HG03354 (cell line): Measurements from ENCODE around the gene GRPEL2.

Source experiments
- ATAC-seq: cut with Tn5 transposase; IDR thresholded peaks from one replicate; pipeline ENCODE4 v1.9.1; 2021; ENCODE audit warnings: mild to moderate bottlenecking; ENCODE audit not compliant: unreplicated experiment, poor library complexity, severe bottlenecking

The GRPEL2 gene

GRCh38 chr5:149374303-149374702, 29.0 kb downstream of the GRPEL2 start:
- no peak for ATAC-seq

- ATAC-seq: no peak
These were observed 29.5 kb downstream of the GRPEL2 start for GRCh38 chr5:149374801-149375200.

- ATAC-seq: no peak
These were observed 30.1 kb downstream of the GRPEL2 start for GRCh38 chr5:149375434-149375833.

GRCh38 chr5:149376104-149376503, 30.8 kb downstream of the GRPEL2 start:
- ATAC-seq: no peak

- ATAC-seq: no peak
These were observed 31.6 kb downstream of the GRPEL2 start for GRCh38 chr5:149376711-149377447.

- no peak for ATAC-seq
These were observed 33.0 kb downstream of the GRPEL2 start for GRCh38 chr5:149378241-149378820.

GRCh38 chr5:149379177-149379761, 34.0 kb downstream of the GRPEL2 start, which contains the start of gene IL17B:
Gene IL17B (minus strand): TSS chr5:149379292. CDS start chr5:149379225, 67 bp downstream.
- no peak for ATAC-seq

GRCh38 chr5:149379818-149380374, 34.6 kb downstream of the GRPEL2 start:
- no peak for ATAC-seq

- no peak for ATAC-seq
These were observed 35.3 kb downstream of the GRPEL2 start for GRCh38 chr5:149380466-149381121.

- peak; percentile 20 for ATAC-seq
These were observed 36.1 kb downstream of the GRPEL2 start for GRCh38 chr5:149381261-149381985.

- ATAC-seq: peak; percentile 85
These were observed 36.7 kb downstream of the GRPEL2 start for GRCh38 chr5:149381986-149382338.

GRCh38 chr5:149382517-149383220, 37.4 kb downstream of the GRPEL2 start:
- ATAC-seq: no peak

- no peak for ATAC-seq
These were observed 38.1 kb downstream of the GRPEL2 start for GRCh38 chr5:149383399-149383798.

- no peak for ATAC-seq
These were observed 40.9 kb downstream of the GRPEL2 start for GRCh38 chr5:149386166-149386565.

- ATAC-seq: no peak
These were observed 41.9 kb downstream of the GRPEL2 start for GRCh38 chr5:149387081-149387631.

- no peak for ATAC-seq
These were observed 42.7 kb downstream of the GRPEL2 start for GRCh38 chr5:149387982-149388381.

- no peak for ATAC-seq
These were observed 43.3 kb downstream of the GRPEL2 start for GRCh38 chr5:149388498-149389190.
